Non-pigmented ciliary epithelial cell (primary cell): ENCODE data around the gene OSBPL6.
"Not testable (repeated sequence)": the region's sequence is repeated elsewhere in the genome, so short reads cannot be mapped to it uniquely, and the experiment has no call there.

Experiments used
- DNase-seq: peaks from one replicate; pipeline ENCODE4 v3.0.0-alpha.2; 2010; ENCODE audit warnings: low read depth

The OSBPL6 gene

DNA sequence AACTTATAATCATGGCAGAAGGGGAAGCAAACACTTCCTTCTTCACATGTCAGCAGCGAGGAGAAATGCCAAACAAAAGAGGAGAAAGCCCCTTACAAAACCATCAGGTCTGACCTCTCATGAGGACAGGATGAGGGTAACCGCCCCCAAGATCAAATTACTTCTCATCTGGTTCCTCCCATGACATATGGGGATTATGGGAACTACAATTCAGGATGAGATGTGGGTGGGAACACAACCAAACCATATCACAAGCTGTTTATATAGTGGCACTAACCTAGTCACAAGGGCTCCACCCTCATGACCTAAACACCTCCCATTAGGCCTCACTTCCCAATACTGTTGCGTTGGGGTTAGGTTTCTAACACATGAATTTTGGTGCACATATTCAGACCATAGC, 110.0 kb downstream of the OSBPL6 start:
- DNase-seq: no peak

- no peak for DNase-seq
Observed at GRCh38 chr2:178306352-178307073, 112.2 kb downstream of the OSBPL6 start.

GRCh38 chr2:178307650-178308049, 113.3 kb downstream of the OSBPL6 start:
- no peak for DNase-seq

- DNase-seq: no peak
Observed at GRCh38 chr2:178309541-178309940, 115.2 kb downstream of the OSBPL6 start.

- DNase-seq: no peak
Observed at GRCh38 chr2:178315078-178315477, 120.8 kb downstream of the OSBPL6 start.

GRCh38 chr2:178315488-178315948, 121.2 kb downstream of the OSBPL6 start:
- DNase-seq: no peak

- DNase-seq: no peak
Observed at GRCh38 chr2:178317811-178318210, 123.5 kb downstream of the OSBPL6 start.

- no peak for DNase-seq
Observed at GRCh38 chr2:178320011-178320585, 125.8 kb downstream of the OSBPL6 start.

DNA sequence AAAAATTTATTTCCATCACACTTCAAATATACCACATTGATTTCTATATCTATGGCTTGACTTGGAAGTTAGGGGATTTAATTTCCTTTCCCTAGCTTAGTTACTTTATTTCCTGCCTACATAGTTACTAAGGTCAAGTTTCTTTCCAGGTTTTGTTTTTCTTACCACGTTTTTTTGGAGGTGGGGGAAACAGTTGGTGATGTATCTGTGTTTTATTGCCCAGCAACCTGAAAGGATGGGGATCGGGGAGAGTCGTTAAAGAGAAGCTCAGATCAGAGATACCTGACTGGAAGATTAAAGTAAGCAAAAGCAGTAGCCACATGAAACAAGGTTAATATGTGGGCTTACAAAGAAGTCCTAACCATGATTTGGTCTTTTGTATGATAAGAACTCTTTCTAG, 127.8 kb downstream of the OSBPL6 start:
- DNase-seq: no peak

DNA sequence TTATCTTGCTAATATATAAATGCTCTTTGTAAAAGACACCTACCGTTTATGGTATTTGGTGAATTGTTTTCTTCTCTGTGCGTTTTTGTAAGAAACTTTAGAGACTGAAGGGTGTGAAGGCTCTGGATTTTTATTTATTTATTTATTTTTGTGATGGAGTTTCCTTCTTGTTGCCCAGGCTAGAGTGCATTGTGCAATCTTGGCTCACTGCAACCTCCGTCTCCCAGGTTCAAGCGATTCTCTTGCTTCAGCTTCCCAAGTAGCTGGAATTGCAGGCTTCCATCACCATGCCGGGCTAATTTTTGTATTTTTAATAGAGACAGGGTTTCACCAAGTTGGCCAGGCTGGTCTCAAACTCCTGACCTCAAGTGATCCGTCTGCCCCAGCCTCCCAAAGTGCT, 129.0 kb downstream of the OSBPL6 start:
- not testable (repeated sequence) for DNase-seq

DNA sequence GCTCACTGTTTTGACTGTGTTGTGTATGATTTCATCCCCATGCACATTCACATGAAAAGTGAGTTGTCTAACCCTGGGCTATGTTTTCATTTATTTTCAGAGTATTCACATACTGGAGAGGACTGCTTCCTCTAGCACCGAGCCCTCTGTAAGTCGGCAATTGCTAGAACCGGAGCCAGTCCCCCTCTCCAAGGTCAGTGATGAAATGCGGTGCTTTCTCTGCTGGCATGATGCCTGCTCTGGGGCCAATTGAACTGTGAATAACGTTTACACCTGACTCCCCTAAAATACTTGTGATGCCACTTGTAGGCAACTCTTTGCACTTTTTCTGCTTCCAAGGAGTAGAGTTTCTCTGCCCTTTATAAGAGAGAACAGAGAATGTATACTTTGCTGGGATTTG, 129.8 kb downstream of the OSBPL6 start:
- DNase-seq: no peak

- no peak for DNase-seq
Observed at GRCh38 chr2:178325268-178325667, 131.0 kb downstream of the OSBPL6 start.

GRCh38 chr2:178327516-178327915, 133.2 kb downstream of the OSBPL6 start:
- no peak for DNase-seq

GRCh38 chr2:178328037-178328436, 133.7 kb downstream of the OSBPL6 start:
- peak; percentile 17 for DNase-seq

GRCh38 chr2:178330175-178331017, 136.1 kb downstream of the OSBPL6 start:
- no peak for DNase-seq

GRCh38 chr2:178331474-178332432, 137.4 kb downstream of the OSBPL6 start:
- no peak for DNase-seq

DNA sequence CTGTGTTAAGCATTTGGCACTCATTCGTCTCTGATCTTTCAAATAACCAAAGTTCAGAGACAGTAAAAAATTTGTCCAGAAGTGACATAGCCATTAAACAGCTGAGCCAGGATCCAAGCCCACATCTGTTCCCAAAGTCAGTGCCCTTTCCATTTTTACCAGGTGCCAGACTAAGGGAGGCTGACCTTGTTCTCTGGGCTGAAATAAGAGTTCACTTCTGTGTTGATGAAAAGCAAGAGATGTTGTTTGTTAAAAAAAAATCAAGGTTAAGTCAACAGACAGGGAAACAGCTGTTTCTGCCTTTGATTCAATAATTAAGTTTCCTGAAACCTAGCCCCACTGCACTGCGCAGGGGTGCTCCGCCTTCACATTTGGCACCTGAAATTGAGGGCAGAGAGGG, 139.5 kb downstream of the OSBPL6 start:
- no peak for DNase-seq

DNA sequence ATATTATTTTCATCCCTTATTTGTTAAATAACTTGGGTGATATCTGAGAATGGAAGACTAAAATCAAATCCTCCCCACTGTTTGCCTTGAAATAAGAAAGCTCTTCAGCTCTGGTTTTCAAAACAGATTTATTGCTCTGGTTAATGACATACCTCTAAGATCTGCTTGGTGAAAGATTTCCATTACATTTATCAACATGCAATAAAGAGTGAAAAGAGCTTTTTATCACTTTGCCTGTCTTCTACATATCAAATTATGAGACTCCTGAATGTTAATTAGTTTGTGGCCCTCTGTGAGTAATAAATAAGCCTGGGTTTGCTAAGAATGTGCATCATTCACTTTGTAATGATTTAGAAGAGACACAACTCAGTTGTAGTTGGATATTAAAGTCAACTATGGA, 140.9 kb downstream of the OSBPL6 start:
- no peak for DNase-seq

GRCh38 chr2:178344121-178344520, 149.8 kb downstream of the OSBPL6 start:
- DNase-seq: no peak

DNA sequence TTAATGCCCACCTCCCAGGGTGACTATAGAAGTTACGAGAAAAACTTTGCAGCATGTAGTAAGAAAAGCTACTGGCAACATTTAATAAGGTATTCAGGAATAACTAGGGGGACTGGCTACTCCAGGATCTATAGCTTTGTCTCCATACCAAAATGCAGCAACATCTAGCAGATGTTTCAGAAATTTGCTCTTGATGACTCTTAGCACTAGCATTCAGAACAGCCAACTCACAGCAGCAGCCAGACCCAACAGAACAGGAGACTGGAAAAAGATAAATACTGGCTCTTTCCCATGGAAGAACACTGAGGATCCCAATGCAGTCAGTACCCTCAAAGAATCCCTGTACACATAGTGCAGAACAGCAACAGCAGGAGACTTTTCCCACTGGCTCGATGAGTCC, 151.6 kb downstream of the OSBPL6 start:
- DNase-seq: no peak

- DNase-seq: no peak
Observed at GRCh38 chr2:178350051-178350450, 155.7 kb downstream of the OSBPL6 start.

DNA sequence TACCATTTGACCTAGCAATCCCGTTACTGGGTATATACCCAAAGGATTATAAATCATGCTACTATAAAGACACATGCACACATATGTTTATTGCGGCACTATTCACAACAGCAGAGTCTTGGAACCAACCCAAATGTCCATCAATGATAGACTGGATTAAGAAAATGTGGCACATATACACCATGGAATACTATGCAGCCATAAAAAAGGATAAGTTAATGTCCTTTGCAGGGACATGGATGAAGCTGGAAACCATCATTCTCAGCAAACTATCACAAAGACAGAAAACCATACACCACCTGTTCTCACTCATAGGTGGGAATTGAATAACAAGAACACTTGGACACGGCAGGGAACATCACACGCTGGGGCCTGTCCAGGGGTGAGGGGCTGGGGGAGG, 163.4 kb downstream of the OSBPL6 start:
- DNase-seq: not testable (repeated sequence)
